T-helper 22 cell (primary cell): ENCODE measurements around the gene KRTAP10-9.

Source experiments
- DNase-seq: peaks from one replicate; pipeline ENCODE4 v3.0.0-alpha.2; 2020; ENCODE audit warnings: low read depth

Gene KRTAP10-9

DNA sequence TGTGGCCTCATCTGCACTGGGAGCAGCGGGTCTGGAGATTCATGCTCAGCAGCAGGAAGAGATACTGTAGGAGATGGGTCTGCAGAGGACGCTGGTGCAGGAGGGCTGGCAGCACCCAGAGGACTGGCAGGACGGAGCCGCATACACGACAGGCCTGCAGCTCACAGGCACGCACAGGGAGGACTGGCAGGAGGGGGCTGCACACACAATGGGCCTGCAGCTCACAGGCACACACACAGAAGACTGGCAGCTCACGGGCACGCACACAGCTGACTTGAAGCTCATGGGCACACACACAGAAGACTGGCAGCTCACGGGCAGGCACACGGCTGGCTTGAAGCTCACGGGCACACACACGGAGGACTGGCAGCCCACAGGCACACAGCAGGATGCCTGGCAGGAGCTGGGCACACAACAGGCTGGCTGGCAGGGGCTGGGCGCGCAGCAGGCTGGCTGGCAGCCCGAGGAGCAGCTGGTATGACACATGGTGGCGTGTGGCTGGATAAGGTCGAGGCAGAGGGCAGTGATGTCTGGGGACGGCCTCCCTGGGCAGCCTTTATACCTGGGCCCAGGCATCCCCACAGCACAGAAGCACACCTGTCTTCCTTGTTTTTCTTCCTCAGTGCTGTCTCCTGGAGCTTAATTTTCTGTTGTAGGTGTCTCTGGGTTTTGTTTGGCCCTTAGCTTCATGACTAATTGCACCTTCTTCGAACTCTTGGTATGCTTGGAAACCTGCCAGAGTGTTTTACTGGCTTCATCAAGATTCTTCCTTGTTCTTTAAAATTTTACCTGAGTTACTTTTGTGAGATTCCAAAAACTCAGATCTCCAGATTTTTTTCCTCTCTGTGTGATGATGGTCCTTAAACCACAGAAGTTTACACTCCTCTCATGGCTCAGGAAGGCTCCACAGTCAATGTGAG lies 39.8 kb downstream of the KRTAP10-9 start, which contains the start of gene KRTAP12-2:
Gene KRTAP12-2 (minus strand): TSS at position 527 of the 920 bp plus-strand sequence. CDS start 41 bp downstream, at position 486.
- DNase-seq, result no peak

DNA sequence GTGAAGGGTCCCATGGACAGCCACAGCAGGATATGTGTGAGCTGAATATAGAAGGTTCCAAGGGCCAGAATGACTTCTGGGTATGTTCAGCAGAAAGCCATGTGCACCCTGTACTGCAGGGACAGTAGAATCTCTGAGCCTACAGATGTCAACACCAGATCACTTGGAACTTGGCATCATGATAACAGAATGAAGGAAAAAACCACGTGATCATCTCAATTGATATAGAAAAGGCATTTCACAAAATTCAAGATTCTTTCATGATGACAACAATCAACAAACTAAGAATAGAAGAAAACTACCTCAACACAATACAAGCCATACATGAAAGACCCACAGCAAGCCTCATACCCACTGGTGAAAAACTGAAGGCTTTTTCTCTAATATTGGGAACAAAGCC lies 40.7 kb downstream of the KRTAP10-9 start:
- no peak for DNase-seq

DNA sequence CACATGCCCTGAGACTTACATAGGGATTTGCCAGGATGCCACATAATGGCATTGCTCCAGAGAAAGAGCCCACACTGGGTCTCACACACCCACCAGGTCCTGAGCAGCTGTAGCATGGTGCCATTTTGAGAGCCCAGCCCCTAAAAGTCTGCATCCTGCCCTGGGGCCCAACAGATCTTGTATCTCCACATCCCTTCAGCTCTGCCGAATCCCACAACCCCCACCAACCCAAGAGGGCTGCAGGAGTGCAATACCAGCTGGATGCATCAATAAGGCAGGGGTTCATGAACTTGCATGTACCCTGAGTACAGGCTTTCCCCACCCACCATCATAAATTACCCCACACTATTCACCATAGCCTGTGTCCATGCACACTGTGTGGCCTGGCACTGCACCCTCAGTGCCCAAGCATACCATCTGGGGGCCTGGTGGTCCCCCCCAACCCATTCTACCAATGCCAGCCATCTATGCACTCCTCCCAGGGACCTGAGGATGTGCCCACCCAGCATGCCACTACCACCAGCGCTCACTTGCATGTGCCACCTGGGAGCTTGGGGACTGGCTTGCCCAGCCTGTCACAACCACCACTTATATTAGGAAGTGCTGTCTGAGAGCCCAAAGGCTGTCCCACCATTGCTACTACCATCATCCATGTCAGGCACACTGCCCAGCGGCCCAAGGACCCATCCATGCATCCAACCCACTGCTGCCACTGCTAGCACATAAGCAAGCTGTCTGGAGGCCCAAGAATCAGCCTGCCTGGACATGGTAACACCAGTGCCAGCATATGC lies 43.9 kb downstream of the KRTAP10-9 start:
- no peak for DNase-seq

DNA sequence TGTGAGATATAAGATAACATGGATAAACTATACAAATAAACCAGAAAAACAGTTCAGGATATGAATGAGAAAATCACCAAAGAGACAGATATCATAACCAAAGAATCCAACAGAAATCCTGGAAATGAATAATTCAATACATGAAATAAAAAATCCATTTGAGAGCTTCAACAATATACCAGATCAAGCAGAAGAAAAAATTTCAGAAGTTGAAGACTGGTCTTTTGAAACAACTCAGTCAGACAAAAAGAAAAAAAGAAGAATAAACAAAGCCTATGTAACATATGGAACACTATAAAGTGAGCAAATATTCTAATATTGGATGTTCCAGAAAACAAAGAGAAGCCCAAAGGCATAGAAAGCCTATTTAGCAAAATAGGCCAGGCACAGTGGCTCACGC lies 45.0 kb downstream of the KRTAP10-9 start:
- no peak for DNase-seq

DNA sequence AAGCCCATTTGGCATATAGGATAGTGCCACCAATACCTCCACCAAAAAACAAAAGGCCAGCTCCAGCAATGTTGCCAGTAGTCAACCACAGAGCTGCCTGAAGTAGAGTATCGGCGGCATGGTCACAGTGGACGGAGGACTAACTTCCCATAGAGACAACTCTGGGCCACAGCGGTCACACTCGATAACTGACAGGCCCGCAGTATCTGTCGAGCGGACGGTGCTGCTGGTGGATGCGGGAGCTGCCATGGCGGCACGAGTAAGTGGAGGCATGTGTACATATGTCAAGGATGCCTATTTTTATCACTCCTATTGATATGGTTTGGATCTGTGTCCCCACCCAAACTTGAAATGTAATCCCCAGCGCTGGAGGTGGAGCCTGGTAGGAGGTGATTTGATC lies 51.0 kb downstream of the KRTAP10-9 start:
- DNase-seq, result no peak
